Stimulated activated naive B cell treated with anti-CD40 and anti-IgM and Interleukin-4, amounts not matched to agents 10 μg/mL and 1 μg/mL and 100 μg/mL, for 72 hours (primary cell): ENCODE results near the gene FLOT2.
"Not testable (repeated sequence)": the region's sequence is repeated elsewhere in the genome, so short reads cannot be mapped to it uniquely, and the experiment has no call there.

Experiments
- ATAC-seq, 2 donors: fragments of 150-1000 bp; cut with Tn5 transposase; replicated peaks; 2 replicates each; pipeline ENCODE4 v1.10.0; 2021; ENCODE audit warnings: moderate library complexity in 1 of 2
- DNase-seq: peaks from one replicate; pipeline ENCODE4 v3.0.0; 2021
- H3K27ac Mint-ChIP-seq: one replicate; pipeline ENCODE4 v1.8.0; 2022; ENCODE audit warnings: mild to moderate bottlenecking, mixed read lengths
- H3K27me3 Mint-ChIP-seq, 2 donors: one replicate each; pipeline ENCODE4 v1.8.0; 2022; ENCODE audit warnings: mixed read lengths in 2 of 2
- H3K36me3 Mint-ChIP-seq, 2 donors: one replicate each; pipeline ENCODE4 v1.8.0; 2022; ENCODE audit warnings: mixed read lengths in 2 of 2, mild to moderate bottlenecking in 1 of 2
- H3K4me1 Mint-ChIP-seq, 2 donors: one replicate each; pipeline ENCODE4 v1.8.0; 2022; ENCODE audit warnings: mixed read lengths in 2 of 2, mild to moderate bottlenecking in 1 of 2
- H3K4me3 Mint-ChIP-seq, 2 donors: one replicate each; pipeline ENCODE4 v1.8.0; 2022; ENCODE audit warnings: mild to moderate bottlenecking in 2 of 2, mixed read lengths in 2 of 2, moderate library complexity in 1 of 2
- H3K9me3 Mint-ChIP-seq, 2 donors: one replicate each; pipeline ENCODE4 v1.8.0; 2022; ENCODE audit warnings: mixed read lengths in 2 of 2, mild to moderate bottlenecking in 1 of 2

The FLOT2 gene

GRCh38 chr17:28907709-28908475 lies 10.4 kb upstream of the FLOT2 start:
- Mint-ChIP-seq H3K27me3 (no peaks in the 10 kb centered on the region), H3K4me1 (peaks cover 30 to 45% of the 10 kb centered on the region in 2 donors), H3K36me3 (peaks cover 42 to 57% of the 10 kb centered on the region in 2 donors), H3K4me3 (no peak overlapping the region), H3K9me3 (no peaks in the 10 kb centered on the region), H3K27ac (peak overlapping the region; percentile 91)
- ATAC-seq (no peak), DNase-seq (no peak)

GRCh38 chr17:28906706-28907438 lies 9.3 kb upstream of the FLOT2 start:
- peaks cover 37 to 52% of the 10 kb centered on the region in 2 donors for H3K36me3 Mint-ChIP-seq
- H3K27ac Mint-ChIP-seq: peak overlapping the region; percentile 91
- no peak overlapping the region for H3K4me3 Mint-ChIP-seq
- H3K27me3 Mint-ChIP-seq: no peaks in the 10 kb centered on the region
- ATAC-seq (no peak), DNase-seq (no peak)
- peaks cover 34 to 50% of the 10 kb centered on the region in 2 donors for H3K4me1 Mint-ChIP-seq
- H3K9me3 Mint-ChIP-seq: no peaks in the 10 kb centered on the region

- H3K27ac Mint-ChIP-seq: peak overlapping the region; percentile 91
- no peak for ATAC-seq
Measured at GRCh38 chr17:28906276-28906675, 8.7 kb upstream of the FLOT2 start.

GRCh38 chr17:28904800-28905199 lies 7.3 kb upstream of the FLOT2 start:
- H3K4me3 Mint-ChIP-seq: no peak overlapping the region
- no peak for DNase-seq
- H3K4me1 Mint-ChIP-seq: peaks cover 47 to 69% of the 10 kb centered on the region in 2 donors
- no peak for ATAC-seq
- H3K9me3 Mint-ChIP-seq: no peaks in the 10 kb centered on the region
- H3K27me3 Mint-ChIP-seq: no peaks in the 10 kb centered on the region
- H3K27ac Mint-ChIP-seq: no peak overlapping the region
- peaks cover 39 to 52% of the 10 kb centered on the region in 2 donors for H3K36me3 Mint-ChIP-seq

More at GRCh38 chr17:28906276-28906675, 8.7 kb upstream of the FLOT2 start:
- Mint-ChIP-seq H3K36me3 (peaks cover 33 to 55% of the 10 kb centered on the region in 2 donors), H3K4me3 (no peak overlapping the region), H3K9me3 (no peaks in the 10 kb centered on the region), H3K27me3 (no peaks in the 10 kb centered on the region), H3K4me1 (peaks cover 39 to 56% of the 10 kb centered on the region in 2 donors)
- DNase-seq: no peak

- Mint-ChIP-seq H3K36me3 (peaks cover 42 to 56% of the 10 kb centered on the region in 2 donors), H3K27ac (peak overlapping the region; percentile 81), H3K4me1 (peaks cover 53 to 79% of the 10 kb centered on the region in 2 donors), H3K4me3 (peak overlapping the region; percentile 54 to 84)
- not testable (repeated sequence) for H3K9me3 Mint-ChIP-seq, DNase-seq, H3K27me3 Mint-ChIP-seq, ATAC-seq
Measured at GRCh38 chr17:28903546-28903841, 6.0 kb upstream of the FLOT2 start.

GRCh38 chr17:28902819-28903545 lies 5.4 kb upstream of the FLOT2 start, which contains the start of gene DHRS13:
Gene DHRS13, minus strand, starts transcription at chr17:28903079. Its CDS starts 135 bp downstream, at chr17:28902944.
- peak within 1 kb of the TSS; percentile 84 for H3K27ac Mint-ChIP-seq
- no peaks in the 10 kb centered on the region for H3K9me3 Mint-ChIP-seq
- H3K36me3 Mint-ChIP-seq: peaks cover 42 to 59% of the 10 kb centered on the region in 2 donors
- H3K4me3 Mint-ChIP-seq: peak within 1 kb of the TSS; percentile 84 to 91
- ATAC-seq (peak; percentile 90 to 92), DNase-seq (peak; percentile 92)
- H3K27me3 Mint-ChIP-seq: no peaks in the 10 kb centered on the region
- peaks cover 55 to 84% of the 10 kb centered on the region in 2 donors for H3K4me1 Mint-ChIP-seq

DNA sequence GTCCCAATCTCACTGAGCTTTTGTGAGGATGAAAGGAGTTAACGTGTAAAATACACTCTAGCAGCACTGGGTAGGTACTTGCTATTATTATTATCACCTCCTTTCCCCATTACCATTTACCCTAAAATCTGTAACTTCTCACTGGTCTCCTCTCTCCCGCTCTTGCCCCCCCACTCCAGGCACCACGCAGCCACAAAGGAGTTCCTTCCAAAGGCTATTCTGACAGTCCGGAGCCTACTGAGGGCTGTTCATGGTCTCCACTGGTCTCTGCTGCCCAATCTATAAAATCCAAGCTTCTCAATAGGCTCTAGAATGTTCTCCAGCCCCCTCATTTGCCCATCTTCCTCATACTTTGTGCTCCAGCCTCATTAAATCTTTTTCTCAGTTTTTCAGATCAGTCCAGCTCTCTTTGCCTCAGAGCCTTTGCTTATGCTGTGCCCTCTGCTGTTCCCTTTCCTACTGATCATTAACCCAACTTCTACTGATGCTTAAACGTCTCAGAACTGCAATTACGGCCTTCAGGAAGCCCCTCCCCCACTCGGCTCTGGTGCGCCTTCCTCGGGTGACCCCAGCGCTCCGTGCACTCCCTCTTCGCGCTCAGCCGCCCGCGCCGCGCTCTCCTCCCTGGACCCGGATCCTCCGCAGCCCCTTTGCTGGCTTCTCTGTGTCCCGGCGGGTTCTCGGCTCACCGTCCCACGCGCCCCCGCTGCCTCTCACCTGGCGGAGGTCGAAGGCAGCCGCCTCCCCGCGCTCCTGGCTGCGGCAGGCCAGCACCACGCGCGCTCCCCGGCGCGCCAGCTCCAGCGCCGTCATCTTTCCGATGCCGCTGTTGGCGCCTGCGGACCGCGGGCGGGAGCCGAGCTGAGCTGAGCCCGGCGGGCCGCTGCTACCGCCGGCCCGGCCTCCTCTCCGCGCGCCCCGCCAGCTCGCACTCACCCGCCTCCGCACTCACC lies 4.6 kb upstream of the FLOT2 start:
- Mint-ChIP-seq H3K27ac (peak overlapping the region; percentile 84), H3K9me3 (no peaks in the 10 kb centered on the region), H3K4me3 (peak overlapping the region; percentile 84 to 91), H3K36me3 (peaks cover 40 to 58% of the 10 kb centered on the region in 2 donors), H3K4me1 (peaks cover 58 to 87% of the 10 kb centered on the region in 2 donors), H3K27me3 (no peaks in the 10 kb centered on the region)
- ATAC-seq (peak; percentile 33 to 44), DNase-seq (no peak)

DNA sequence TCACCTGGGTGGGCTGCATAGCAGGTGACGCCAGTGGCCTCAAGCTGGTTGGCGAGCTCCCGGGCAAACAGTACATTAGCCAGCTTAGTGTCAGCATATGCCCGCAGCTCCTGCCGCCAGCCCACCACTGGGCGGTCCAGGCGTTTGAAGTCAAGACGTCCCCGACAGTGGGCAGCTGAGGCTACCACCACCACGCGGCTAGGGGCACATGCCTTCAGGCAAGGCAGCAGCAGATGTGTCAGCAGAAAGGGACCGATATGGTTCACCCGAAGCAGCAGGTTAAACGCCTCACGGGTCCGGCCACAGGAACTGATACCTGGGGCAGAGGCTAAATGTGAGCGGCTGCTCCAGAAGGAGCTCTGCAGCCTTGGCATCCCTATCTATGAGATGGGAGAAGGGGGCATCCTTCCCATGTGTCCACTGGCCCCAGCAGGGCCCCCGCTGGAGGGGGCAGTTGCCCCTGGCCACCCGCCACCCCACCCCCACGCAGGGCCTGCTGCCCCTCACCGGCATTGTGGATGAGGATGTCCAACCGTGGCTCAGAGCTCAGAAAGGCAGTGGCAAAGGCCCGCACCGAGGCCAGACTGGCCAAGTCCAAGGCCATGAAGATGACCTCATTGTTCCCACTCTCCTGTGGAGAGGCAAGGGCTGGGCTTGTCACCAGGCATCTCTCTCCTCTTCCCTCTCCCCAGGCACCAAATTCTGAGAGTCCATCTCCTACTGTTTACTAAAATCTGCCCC lies 3.6 kb upstream of the FLOT2 start:
- no peak for DNase-seq
- no peak for ATAC-seq
- H3K36me3 Mint-ChIP-seq: peaks cover 40 to 49% of the 10 kb centered on the region in 2 donors
- no peaks in the 10 kb centered on the region for H3K27me3 Mint-ChIP-seq
- peak overlapping the region; percentile 84 to 91 for H3K4me3 Mint-ChIP-seq
- H3K4me1 Mint-ChIP-seq: peaks cover 50 to 84% of the 10 kb centered on the region in 2 donors
- H3K9me3 Mint-ChIP-seq: no peaks in the 10 kb centered on the region
- peak overlapping the region; percentile 84 for H3K27ac Mint-ChIP-seq

GRCh38 chr17:28899212-28899815 lies 1.8 kb upstream of the FLOT2 start:
- H3K4me1 Mint-ChIP-seq: peaks cover 45 to 73% of the 10 kb centered on the region in 2 donors
- H3K36me3 Mint-ChIP-seq: peaks cover 41 to 45% of the 10 kb centered on the region in 2 donors
- peak overlapping the region; percentile 65 for H3K27ac Mint-ChIP-seq
- no peaks in the 10 kb centered on the region for H3K9me3 Mint-ChIP-seq
- H3K27me3 Mint-ChIP-seq: no peaks in the 10 kb centered on the region
- no peak overlapping the region for H3K4me3 Mint-ChIP-seq
- no peak for DNase-seq
- ATAC-seq: no peak

DNA sequence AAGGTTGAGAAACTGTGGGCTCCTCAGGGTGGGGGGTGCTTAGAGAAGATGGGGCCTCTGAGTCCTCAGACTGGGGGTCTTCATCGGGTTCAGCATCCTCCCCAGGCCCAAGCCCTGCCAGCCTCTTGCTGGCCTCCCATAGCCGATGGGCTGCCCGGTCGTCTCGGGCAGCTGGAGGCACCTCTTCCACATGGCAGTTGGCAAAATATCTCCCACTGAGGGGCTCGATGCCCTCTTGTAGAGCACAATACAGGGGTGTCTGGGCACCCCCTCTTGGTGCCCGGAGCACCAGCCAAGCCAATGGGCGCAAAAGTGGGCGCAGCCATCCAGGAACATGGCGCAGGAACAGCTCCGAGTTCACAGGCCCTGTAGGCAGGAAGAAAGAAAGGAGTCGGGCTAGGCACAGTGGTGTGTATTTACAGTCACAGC lies 1.0 kb upstream of the FLOT2 start:
- peaks cover 39 to 41% of the 10 kb centered on the region in 2 donors for H3K36me3 Mint-ChIP-seq
- no peaks in the 10 kb centered on the region for H3K27me3 Mint-ChIP-seq
- H3K4me1 Mint-ChIP-seq: peaks cover 46 to 73% of the 10 kb centered on the region in 2 donors
- H3K9me3 Mint-ChIP-seq: no peaks in the 10 kb centered on the region
- no peak overlapping the region for H3K4me3 Mint-ChIP-seq
- H3K27ac Mint-ChIP-seq: no peak overlapping the region
- no peak for ATAC-seq
- no peak for DNase-seq

- Mint-ChIP-seq H3K27me3 (no peaks in the 10 kb centered on the region), H3K36me3 (peaks cover 44 to 46% of the 10 kb centered on the region in 2 donors), H3K4me1 (peaks cover 46 to 74% of the 10 kb centered on the region in 2 donors), H3K4me3 (peak overlapping the region; percentile 99 to 100), H3K27ac (peak overlapping the region; percentile 99), H3K9me3 (no peaks in the 10 kb centered on the region)
- DNase-seq: no peak
- ATAC-seq: peak; percentile 23 to 42
Measured at GRCh38 chr17:28897769-28898526, 415 bp upstream of the FLOT2 start.

DNA sequence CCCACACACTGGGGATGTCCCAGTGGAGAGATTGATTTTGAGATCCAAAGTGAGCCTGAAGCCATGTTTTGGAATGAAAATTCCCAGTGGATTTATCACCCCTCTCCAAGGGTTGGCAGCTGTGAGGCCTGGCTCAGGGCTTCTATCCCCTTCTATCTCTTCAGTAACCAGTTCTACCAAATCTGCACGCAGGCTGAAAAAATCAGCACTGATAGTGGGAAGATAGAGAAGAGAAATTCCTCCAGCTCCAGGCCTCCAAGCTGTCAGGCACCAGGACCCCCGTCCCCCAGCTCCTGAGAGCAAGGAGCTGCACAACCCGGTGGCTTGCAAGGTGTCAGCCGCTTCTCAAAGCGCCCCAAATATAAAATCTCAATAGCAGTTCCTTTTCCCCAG lies 1.0 kb downstream of the FLOT2 start:
- Mint-ChIP-seq H3K4me1 (peaks cover 48 to 79% of the 10 kb centered on the region in 2 donors), H3K4me3 (peak overlapping the region; percentile 99 to 100), H3K9me3 (no peaks in the 10 kb centered on the region), H3K27ac (peak overlapping the region; percentile 99), H3K36me3 (peaks cover 46 to 49% of the 10 kb centered on the region in 2 donors), H3K27me3 (no peaks in the 10 kb centered on the region)
- ATAC-seq: peak in 1 of 2 donors; percentile 4
- no peak for DNase-seq
